Tracheal epithelial cell (primary cell): Measurements from ENCODE around the gene TFCP2L1. TPM values are rescaled to one million over a fixed set of nuclear protein-coding genes. Genes with fewer than 3 reads are reported as not detected.

Experiments
- total RNA-seq: library from RNA; depleted of rRNA; stranded (reverse); fragments of >200 nt; gene quantifications from 2 replicates; pipeline ENCODE4 v1.2.1, GENCODE V29; 2014

TFCP2L1 gene
- total RNA-seq: 7.5 and 18.5 TPM in 2 replicates

GRCh38 chr2:121284463-121285449, at the start of gene TFCP2L1:
TSS of gene TFCP2L1 (minus strand) at chr2:121285202. CDS start at chr2:121285109, 93 bp downstream.

Other genes with a start within 250 kb of the TFCP2L1 start
- gene RNU4ATAC, start 245.7 kb upstream of the TFCP2L1 start, total RNA-seq: not detected in 2 replicates